GM10847 (cell line): Measurements from ENCODE around the gene ADGRA3.

Source experiments
- POLR2A ChIP-seq: IDR thresholded peaks from 2 replicates; pipeline ENCODE4 v1.6.1; 2011; ENCODE audit not compliant: insufficient read length; ENCODE audit errors: extremely low read depth

ADGRA3 gene

DNA sequence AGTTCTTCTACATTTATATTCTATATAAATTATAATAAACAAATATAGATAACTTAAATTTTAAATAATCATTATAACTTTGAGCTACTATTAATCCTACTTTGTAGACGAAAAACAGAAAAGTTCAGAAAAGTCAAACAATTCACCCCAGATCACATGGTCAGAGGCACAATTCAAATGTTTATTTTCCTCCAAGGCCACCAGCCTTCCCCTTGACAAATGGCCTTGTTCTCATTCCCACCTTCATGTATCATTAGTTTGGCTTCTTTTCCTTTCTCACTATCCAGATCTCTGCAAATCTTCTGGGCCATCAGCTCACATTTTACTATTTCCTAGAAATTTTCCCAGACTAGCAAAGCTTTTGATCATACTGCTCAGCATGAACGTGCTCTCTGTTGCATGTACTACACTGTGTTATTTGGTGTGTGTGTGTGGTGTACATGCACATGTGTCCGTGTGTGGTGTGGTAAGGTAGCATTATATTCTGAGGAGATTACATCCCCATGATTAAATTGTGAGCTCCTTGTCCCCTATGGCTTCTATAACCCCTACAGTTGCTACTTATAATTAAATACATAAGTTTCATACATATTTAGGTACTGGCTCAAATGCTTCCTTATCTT lies 61.5 kb downstream of the ADGRA3 start:
- no peak for TF ChIP-seq POLR2A

DNA sequence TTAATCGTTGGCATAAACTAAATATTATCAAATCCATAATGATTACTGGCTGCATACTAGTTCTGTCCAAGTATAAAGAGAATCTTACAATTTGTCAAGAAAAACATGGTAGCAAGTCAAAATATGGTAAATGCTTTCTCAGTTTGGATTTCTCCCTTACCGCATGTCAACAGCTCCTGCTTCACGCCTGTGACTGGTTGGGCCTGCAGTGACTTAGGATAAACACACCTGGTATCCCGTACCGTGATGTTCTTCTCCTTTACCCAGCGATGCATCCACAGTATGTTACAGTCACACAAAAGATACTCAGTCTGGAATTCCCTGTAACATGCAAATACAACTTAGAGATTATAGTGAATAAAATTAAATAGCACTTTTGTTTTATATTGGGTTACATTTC lies 71.1 kb downstream of the ADGRA3 start:
- no peak for TF ChIP-seq POLR2A

DNA sequence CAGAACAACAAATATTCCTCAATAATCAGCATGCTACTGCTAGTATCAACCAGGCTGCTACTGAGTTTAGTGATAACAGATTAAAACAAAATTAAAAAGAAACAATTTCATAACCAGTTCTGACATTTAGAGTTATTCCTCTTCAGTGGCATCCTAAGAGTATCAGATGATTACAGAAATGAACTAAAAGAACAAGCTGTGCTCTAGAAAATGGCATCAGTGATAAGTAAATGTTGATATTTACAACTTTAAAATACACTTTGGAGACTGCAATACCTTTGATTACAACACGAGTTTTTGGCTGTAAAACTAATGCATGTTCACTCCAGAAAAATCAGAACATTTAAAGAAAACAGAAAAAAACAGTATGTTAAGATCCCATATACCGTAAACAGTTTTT lies 72.9 kb downstream of the ADGRA3 start:
- TF ChIP-seq POLR2A, result no peak

DNA sequence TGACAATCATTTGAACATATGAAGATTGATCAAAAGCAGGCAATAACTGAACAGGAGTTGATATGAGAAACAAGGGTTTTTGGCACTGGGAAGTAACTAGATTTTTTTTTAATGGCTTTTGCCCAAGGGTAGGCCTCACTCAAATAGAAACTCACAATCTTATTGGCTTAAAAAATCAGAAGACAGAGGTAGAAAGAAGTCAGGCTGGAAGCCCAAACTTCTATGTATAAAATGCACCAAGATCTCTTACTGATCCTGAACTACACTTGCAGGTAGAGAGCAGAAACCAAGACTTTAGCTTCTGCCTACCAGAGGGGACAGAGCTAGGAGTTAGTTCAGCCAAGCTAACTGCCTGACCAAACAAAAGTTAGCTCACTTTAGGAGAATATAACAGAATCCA lies 74.9 kb downstream of the ADGRA3 start:
- no peak for TF ChIP-seq POLR2A

DNA sequence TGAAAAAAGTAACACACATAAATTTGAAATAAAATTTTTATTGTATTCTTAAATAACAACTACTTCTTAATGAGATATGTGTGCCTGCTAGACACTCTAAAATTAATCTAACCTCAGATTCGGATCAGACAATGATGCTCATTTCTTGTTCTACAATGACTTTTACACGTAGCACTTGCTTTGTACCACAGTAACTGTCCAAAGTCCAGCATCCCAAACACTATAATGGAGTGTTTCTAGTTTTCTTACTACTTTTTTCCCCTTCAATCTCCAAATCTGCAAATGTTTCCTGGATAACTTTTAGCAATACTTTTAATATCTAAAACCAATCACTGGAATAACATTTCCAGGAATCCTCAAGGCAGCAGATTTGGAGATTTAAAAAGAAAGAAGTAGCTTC lies 75.9 kb downstream of the ADGRA3 start:
- TF ChIP-seq POLR2A, result no peak

DNA sequence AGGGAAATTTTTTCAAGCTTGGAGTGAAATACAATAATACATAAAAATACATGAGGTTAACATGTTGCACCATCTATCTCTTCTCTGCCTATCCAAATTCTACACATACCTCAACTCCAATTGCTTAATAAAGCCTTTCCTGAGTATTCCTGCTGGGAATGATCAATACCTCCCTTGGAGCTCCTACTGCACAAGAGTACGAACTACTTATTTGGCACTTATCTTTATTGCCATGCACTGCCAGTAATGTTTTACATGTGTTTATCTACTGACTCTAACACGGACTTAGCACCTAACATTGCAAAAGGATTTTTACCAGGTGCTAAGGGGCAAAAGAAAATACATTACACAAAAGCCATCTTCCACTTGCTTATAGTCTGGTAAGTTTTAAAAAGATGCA lies 80.2 kb downstream of the ADGRA3 start:
- no peak for TF ChIP-seq POLR2A

DNA sequence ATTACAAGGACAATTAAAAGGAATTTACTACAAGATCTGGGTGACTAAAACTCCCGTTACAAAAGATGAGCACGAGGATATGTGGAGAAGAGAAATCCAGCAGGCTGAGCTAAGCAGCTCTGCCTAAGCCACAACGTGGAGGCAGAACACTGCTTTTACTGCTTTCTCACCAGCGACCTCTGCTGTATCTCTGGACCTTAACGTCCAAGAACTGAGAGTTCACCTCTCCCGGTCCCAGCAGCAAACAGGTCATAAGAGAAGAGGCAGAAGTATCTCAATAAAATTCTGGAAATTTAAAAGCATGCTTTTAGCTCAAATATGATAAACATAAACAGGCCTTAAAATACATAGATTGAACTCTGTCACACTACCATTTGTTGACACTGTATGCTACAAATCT lies 81.0 kb downstream of the ADGRA3 start:
- TF ChIP-seq POLR2A, result no peak

DNA sequence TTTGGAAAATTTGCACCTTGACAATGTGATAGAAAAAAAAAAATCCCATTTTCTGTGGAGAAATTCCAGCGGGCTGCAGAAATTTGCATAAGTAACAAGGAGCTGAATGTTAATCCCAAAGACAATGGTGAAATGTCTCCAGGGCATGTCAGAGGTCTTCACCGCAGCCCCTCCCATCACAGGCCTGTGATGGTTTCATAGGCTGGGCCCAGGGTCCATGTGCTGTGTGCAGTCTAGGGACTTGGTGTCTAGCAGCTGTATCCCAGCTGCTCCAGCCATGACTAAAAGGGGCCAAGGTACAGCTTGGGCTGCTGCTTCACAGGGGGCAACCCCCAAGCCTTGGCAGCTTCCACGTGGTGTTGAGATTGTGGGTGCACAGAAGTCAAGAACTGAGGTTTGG lies 85.2 kb downstream of the ADGRA3 start:
- TF ChIP-seq POLR2A, result no peak

DNA sequence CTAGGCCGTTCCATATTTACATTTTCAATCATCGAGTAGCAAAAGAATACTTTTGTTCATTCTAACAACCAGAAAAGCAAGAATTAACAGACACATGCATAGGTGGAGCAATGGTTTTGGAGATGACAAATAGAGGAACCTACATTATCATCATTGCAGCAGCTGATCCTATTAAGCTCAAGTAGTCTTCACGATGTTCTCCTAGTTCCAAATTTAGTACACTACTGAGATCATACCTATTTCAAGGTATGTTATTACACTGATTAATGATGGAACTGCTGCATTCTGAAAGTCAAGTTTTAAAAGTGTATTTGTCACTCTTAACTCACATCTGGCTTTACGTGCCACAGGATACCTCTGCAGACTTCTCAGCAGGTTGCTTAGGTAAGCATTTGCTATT lies 87.4 kb downstream of the ADGRA3 start:
- no peak for TF ChIP-seq POLR2A

DNA sequence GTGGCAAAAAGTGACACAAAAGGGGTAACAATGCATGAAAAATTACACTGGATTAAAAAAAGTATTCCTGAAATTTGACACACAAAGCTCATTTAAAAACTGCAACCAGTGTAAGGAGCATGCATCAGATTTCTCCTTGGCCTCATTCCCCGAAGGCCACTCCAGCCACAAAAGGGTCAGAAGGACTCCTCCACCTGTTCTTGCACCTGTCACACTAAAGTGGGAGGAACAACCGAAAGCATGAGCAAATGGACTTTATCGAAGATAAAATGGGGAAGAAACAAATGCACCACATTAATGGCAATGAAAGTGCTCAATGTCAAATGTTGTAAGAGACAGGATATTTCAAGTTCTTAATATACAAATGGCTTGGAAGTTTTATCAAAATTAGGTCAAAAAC lies 88.2 kb downstream of the ADGRA3 start:
- no peak for TF ChIP-seq POLR2A

DNA sequence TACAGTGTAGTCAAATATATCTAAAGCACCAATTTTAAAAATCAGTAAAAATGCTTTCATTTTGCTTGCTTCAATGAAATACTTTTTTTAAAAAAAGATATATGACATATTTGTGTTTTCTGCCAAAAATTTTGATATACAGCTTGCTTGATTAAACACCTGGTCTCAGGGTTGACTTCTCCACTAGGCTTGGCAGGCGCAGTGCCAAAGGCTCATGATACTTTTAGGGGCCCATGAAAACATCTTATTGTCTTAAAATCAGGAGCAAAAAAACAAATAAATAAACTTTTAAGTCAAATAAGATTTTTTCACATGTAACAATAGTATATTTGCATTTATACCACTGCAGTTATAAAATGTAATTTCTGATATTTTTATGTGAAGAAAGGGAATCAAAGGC lies 95.6 kb downstream of the ADGRA3 start:
- no peak for TF ChIP-seq POLR2A

DNA sequence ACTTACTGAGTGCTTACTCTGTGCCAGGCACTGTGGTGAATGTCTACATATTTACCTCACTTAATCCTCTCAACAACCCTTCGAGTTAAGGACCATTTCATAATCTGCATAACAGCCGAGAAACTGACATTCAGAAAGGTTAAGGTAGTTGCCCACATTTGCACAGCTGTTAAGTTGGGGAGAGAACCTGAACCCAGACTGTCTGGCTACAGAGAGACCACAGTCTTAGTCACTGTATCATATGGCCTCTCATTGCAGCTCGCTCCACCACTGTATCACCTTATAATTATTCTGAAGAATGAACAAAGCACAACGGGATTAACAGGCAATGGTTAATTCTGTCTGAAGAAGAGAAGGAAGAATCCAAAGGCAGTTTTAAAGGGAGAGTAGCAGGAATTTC lies 98.5 kb downstream of the ADGRA3 start:
- TF ChIP-seq POLR2A, result no peak

DNA sequence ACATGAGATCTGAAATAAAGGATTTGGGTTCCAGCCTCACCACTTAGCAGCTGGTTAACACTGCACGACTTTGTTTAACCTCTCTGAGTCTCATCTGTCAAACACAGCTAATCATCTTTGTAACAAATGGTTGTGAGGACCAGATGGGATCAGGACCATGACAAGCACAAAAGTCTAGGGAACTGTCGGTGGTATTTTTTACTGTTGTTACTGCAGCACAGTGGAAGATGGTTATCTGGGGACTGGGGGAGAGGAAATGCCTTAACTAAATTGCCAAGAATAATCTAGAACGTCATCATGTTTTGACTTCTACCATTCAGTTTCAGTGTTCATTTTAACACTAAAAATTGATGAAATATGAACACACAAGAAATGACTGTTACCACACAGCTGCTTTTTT lies 99.5 kb downstream of the ADGRA3 start:
- TF ChIP-seq POLR2A, result no peak

DNA sequence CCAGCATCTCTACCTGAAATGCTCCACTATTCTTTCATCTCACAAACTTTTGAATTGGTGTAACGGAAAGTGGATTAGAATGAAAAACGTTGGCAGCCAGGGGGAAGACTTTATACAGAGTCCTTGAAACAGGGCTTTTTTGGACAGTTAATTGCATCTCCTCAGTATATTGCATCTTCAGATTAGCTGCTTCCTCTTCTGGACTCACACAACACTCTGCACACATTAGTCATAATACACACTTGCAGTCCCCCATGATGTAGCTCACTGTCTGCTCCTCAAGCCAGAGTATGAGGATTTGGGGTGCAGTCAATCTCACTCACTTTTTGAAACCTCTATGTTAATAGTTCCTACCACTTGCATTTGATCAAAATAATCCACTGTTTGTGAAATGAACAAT lies 101.0 kb downstream of the ADGRA3 start:
- no peak for TF ChIP-seq POLR2A

DNA sequence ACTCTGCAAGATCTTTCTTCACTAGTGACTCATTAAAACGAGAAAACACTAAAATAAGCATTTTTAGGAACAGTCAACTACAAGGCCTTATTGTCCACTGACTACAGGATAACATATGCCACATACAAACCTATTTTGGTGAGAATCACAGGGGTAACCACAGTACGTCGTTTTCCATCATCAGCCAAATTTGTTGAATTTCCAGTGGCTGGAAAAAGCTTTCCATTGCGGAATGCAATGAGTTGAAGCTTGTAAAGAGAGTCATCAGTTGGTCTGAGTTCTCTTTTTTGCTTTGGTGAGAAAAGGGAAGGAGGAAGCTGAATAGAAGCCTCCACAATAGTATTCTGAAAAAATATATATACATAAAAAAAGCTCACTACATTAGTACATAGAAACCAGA lies 102.4 kb downstream of the ADGRA3 start:
- no peak for TF ChIP-seq POLR2A

DNA sequence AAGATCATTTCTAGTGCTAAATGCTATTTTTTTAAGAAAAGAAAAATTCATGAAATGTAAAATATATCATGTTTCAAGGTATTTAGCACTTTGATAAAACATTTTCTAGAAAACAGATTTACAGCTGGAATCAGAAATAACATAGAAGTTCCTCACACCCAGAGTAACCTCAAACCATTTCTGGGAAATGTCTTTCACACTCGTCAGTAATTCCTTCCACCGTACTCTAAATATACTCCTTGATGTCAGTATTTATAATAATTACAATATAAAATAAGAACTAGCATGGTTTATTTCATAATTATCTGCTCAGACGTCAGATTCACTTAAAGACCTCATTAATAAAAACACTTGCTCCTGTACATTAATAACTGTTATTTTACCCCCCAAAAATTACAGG lies 103.9 kb downstream of the ADGRA3 start:
- no peak for TF ChIP-seq POLR2A

DNA sequence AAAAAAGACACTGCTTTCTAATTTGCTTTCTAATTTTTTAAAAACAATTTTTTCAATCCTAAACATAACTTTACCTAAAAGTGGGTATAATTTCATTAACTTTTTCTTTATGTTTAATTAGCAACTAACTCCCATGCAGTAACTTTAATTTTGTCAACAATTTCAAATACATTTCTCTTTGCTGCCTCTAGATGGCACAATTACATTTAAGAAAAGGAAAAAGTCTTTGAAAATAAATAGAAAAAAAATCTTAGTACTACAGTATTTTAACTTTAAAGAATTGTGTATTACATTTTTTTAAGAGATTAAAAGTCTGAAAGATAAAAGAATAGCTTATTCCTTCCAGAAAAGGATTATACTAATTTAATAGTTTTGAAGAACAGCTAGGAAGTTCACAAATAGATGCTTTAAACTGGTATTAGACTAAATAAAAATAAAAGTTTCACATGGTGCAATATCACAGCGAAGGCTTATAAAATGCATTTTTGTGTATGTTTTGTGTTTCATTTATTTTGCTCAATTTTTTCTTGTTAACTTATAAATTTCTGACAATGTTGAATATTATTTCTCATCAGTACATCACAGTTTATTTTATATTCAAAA lies 105.1 kb downstream of the ADGRA3 start:
- TF ChIP-seq POLR2A, result no peak
